8988T (cell line): Measurements from ENCODE around the gene NYNRIN.

Experiments used
- DNase-seq: peaks from one replicate; pipeline ENCODE4 v3.0.0; 2011

The NYNRIN gene

GRCh38 chr14:24392325-24393091, 6.3 kb upstream of the NYNRIN start:
- DNase-seq: peak; percentile 42

- no peak for DNase-seq
Observed at GRCh38 chr14:24394275-24394674, 4.5 kb upstream of the NYNRIN start.

- DNase-seq: no peak
Observed at GRCh38 chr14:24395609-24396582, 2.9 kb upstream of the NYNRIN start.

- DNase-seq: no peak
Observed at GRCh38 chr14:24397639-24398292, 1.0 kb upstream of the NYNRIN start.

- no peak for DNase-seq
Observed at GRCh38 chr14:24398293-24398652, 530 bp upstream of the NYNRIN start.

- no peak for DNase-seq
Observed at GRCh38 chr14:24399447-24399822, 632 bp downstream of the NYNRIN start.

GRCh38 chr14:24399999-24400718, 1.4 kb downstream of the NYNRIN start:
- no peak for DNase-seq

GRCh38 chr14:24401810-24402702, 3.3 kb downstream of the NYNRIN start:
- DNase-seq: no peak

- no peak for DNase-seq
Observed at GRCh38 chr14:24403294-24403998, 4.6 kb downstream of the NYNRIN start.

GRCh38 chr14:24404814-24405213, 6.0 kb downstream of the NYNRIN start:
- no peak for DNase-seq

GRCh38 chr14:24406416-24406815, 7.6 kb downstream of the NYNRIN start:
- DNase-seq: no peak

GRCh38 chr14:24407608-24408325, 9.0 kb downstream of the NYNRIN start:
- DNase-seq: no peak

- DNase-seq: no peak
Observed at GRCh38 chr14:24408764-24409163, 10.0 kb downstream of the NYNRIN start.

- DNase-seq: no peak
Observed at GRCh38 chr14:24409192-24409591, 10.4 kb downstream of the NYNRIN start.

- DNase-seq: no peak
Observed at GRCh38 chr14:24409956-24410355, 11.2 kb downstream of the NYNRIN start.

GRCh38 chr14:24411443-24412389, 12.9 kb downstream of the NYNRIN start:
- peak; percentile 52 for DNase-seq

GRCh38 chr14:24414077-24414476, 15.3 kb downstream of the NYNRIN start:
- no peak for DNase-seq

GRCh38 chr14:24414732-24415420, 16.1 kb downstream of the NYNRIN start:
- no peak for DNase-seq
